ENCODE measurements around the gene PECR.

Gene PECR

GRCh38 chr2:216074794-216075193 lies 6.8 kb downstream of the PECR start:
- TF ChIP-seq Cebpa-rat (IDR thresholded peaks at IDR 0.05) = no peak
- no peak overlapping the region for H3K4me2 ChIP-seq
- H3K36me3 ChIP-seq = no peaks in the 10 kb centered on the region

GRCh38 chr2:216074380-216074779 lies 7.2 kb downstream of the PECR start:
- H3K4me1 ChIP-seq = peaks cover 6% of the 10 kb centered on the region
- H3K27ac ChIP-seq = no peak overlapping the region
- no peaks in the 10 kb centered on the region for H4K20me1 ChIP-seq
- no peak overlapping the region for H3K4me3 ChIP-seq
- no peaks in the 10 kb centered on the region for H3K36me3 ChIP-seq
- no peak overlapping the region for H3K9ac ChIP-seq
- no peak overlapping the region for H3K4me2 ChIP-seq
- no peaks in the 10 kb centered on the region for H3K9me3 ChIP-seq
- no peak for TF ChIP-seq Cebpa-rat (IDR thresholded peaks at IDR 0.05)
- H3K27me3 ChIP-seq = no peaks in the 10 kb centered on the region

More at GRCh38 chr2:216074794-216075193, 6.8 kb downstream of the PECR start:
- H3K27me3 ChIP-seq = no peaks in the 10 kb centered on the region
- H3K4me3 ChIP-seq = no peak overlapping the region
- H3K27ac ChIP-seq = no peak overlapping the region
- no peak overlapping the region for H3K9ac ChIP-seq
- no peaks in the 10 kb centered on the region for H4K20me1 ChIP-seq
- H3K4me1 ChIP-seq = peaks cover 6% of the 10 kb centered on the region
- H3K9me3 ChIP-seq = no peaks in the 10 kb centered on the region

- Histone ChIP-seq H3K9me3 (no peaks in the 10 kb centered on the region), H3K36me3 (no peaks in the 10 kb centered on the region), H3K27ac (no peak overlapping the region)
Observed at GRCh38 chr2:216073773-216074172, 7.8 kb downstream of the PECR start.

GRCh38 chr2:216072473-216072872 lies 9.1 kb downstream of the PECR start:
- H3K4me2 ChIP-seq = no peak overlapping the region
- H3K4me3 ChIP-seq = no peak overlapping the region
- no peaks in the 10 kb centered on the region for H4K20me1 ChIP-seq
- H3K36me3 ChIP-seq = no peaks in the 10 kb centered on the region
- no peaks in the 10 kb centered on the region for H3K27me3 ChIP-seq
- no peak overlapping the region for H3K9ac ChIP-seq
- H3K27ac ChIP-seq = no peak overlapping the region
- peaks cover 6% of the 10 kb centered on the region for H3K4me1 ChIP-seq
- no peak for TF ChIP-seq Cebpa-rat (IDR thresholded peaks at IDR 0.05)
- H3K9me3 ChIP-seq = no peaks in the 10 kb centered on the region

More at GRCh38 chr2:216073773-216074172, 7.8 kb downstream of the PECR start:
- Histone ChIP-seq H3K9ac (no peak overlapping the region), H3K4me1 (peaks cover 6% of the 10 kb centered on the region), H3K4me3 (no peak overlapping the region), H4K20me1 (no peaks in the 10 kb centered on the region), H3K27me3 (no peaks in the 10 kb centered on the region), H3K4me2 (no peak overlapping the region)
- TF ChIP-seq Cebpa-rat (IDR thresholded peaks at IDR 0.05) = no peak

- peaks cover 6% of the 10 kb centered on the region for H3K4me1 ChIP-seq
- H3K27me3 ChIP-seq = no peaks in the 10 kb centered on the region
- no peak; the same call in 1 of the 2 replicates for TF ChIP-seq Cebpa-rat (IDR thresholded peaks at IDR 0.05)
- no peaks in the 10 kb centered on the region for H3K36me3 ChIP-seq
- H4K20me1 ChIP-seq = no peaks in the 10 kb centered on the region
- no peak overlapping the region for H3K27ac ChIP-seq
- no peak overlapping the region for H3K4me3 ChIP-seq
- no peaks in the 10 kb centered on the region for H3K9me3 ChIP-seq
- H3K9ac ChIP-seq = no peak overlapping the region
- H3K4me2 ChIP-seq = no peak overlapping the region
Observed at GRCh38 chr2:216071111-216071851, 10.3 kb downstream of the PECR start.

GRCh38 chr2:216070195-216070594 lies 11.4 kb downstream of the PECR start:
- no peak overlapping the region for H3K27ac ChIP-seq
- H4K20me1 ChIP-seq = no peaks in the 10 kb centered on the region
- no peaks in the 10 kb centered on the region for H3K36me3 ChIP-seq
- H3K4me3 ChIP-seq = no peak overlapping the region
- H3K27me3 ChIP-seq = no peaks in the 10 kb centered on the region
- no peak for TF ChIP-seq Cebpa-rat (IDR thresholded peaks at IDR 0.05)
- no peak overlapping the region for H3K9ac ChIP-seq
- H3K4me1 ChIP-seq = peaks cover 6% of the 10 kb centered on the region
- H3K9me3 ChIP-seq = no peaks in the 10 kb centered on the region
- no peak overlapping the region for H3K4me2 ChIP-seq

- H3K9ac ChIP-seq = no peak overlapping the region
- no peaks in the 10 kb centered on the region for H3K27me3 ChIP-seq
- H3K4me1 ChIP-seq = peaks cover under 1% of the 10 kb centered on the region; the same call in 1 of the 2 replicates
- no peak overlapping the region for H3K4me3 ChIP-seq
- TF ChIP-seq Cebpa-rat (IDR thresholded peaks at IDR 0.05) = no peak
- H3K4me2 ChIP-seq = no peak overlapping the region
- no peaks in the 10 kb centered on the region for H3K9me3 ChIP-seq
- no peaks in the 10 kb centered on the region for H3K36me3 ChIP-seq
- H3K27ac ChIP-seq = no peak overlapping the region
- H4K20me1 ChIP-seq = no peaks in the 10 kb centered on the region
Observed at GRCh38 chr2:216069028-216069427, 12.6 kb downstream of the PECR start.

GRCh38 chr2:216066230-216066629 lies 15.4 kb downstream of the PECR start:
- no peaks in the 10 kb centered on the region for H3K4me1 ChIP-seq
- no peaks in the 10 kb centered on the region for H3K36me3 ChIP-seq
- H3K4me2 ChIP-seq = no peak overlapping the region
- no peaks in the 10 kb centered on the region for H3K27me3 ChIP-seq
- H3K9ac ChIP-seq = no peak overlapping the region
- H3K9me3 ChIP-seq = no peaks in the 10 kb centered on the region
- no peak overlapping the region for H3K27ac ChIP-seq
- no peak overlapping the region for H3K4me3 ChIP-seq
- TF ChIP-seq Cebpa-rat (IDR thresholded peaks at IDR 0.05) = no peak
- H4K20me1 ChIP-seq = no peaks in the 10 kb centered on the region

- Histone ChIP-seq H3K4me2 (no peak overlapping the region), H3K4me3 (no peak overlapping the region), H3K9me3 (no peaks in the 10 kb centered on the region), H3K9ac (no peak overlapping the region), H3K36me3 (no peaks in the 10 kb centered on the region), H4K20me1 (no peaks in the 10 kb centered on the region), H3K4me1 (no peaks in the 10 kb centered on the region), H3K27me3 (no peaks in the 10 kb centered on the region), H3K27ac (no peak overlapping the region)
- TF ChIP-seq Cebpa-rat (IDR thresholded peaks at IDR 0.05) = no peak
Observed at GRCh38 chr2:216064665-216065064, 16.9 kb downstream of the PECR start.

GRCh38 chr2:216064014-216064630 lies 17.5 kb downstream of the PECR start:
- Histone ChIP-seq H3K9ac (no peak overlapping the region), H3K4me2 (no peak overlapping the region), H4K20me1 (no peaks in the 10 kb centered on the region), H3K36me3 (no peaks in the 10 kb centered on the region), H3K9me3 (no peaks in the 10 kb centered on the region), H3K27me3 (no peaks in the 10 kb centered on the region), H3K4me3 (no peak overlapping the region), H3K27ac (no peak overlapping the region), H3K4me1 (no peaks in the 10 kb centered on the region)
- no peak for TF ChIP-seq Cebpa-rat (IDR thresholded peaks at IDR 0.05)
